ENCODE measurements around the gene LGR4.

LGR4 gene

DNA sequence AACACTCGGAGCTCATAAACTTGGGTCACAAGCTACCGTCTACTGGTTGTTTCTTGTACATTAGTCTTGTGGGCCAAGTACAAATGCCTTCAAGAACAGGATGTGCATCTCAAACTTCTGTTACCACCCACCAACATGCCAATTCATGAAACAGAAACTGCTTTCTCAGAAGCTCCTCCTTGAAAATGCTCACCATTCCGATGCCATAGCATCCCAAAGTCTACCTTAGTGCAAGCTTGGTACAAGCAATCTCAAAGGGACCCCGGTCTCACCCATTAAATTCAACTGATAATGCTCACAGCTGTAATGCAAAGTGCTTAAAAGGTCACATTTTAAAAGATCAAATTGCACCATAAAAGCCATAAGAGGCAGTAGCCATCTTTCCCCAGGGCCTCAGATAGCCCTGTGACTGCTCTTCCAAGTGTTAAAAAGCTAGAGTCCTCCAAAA lies 77.8 kb downstream of the LGR4 start:
- Histone ChIP-seq H3K36me3 (ENCODE audit: control insufficient read depth in 1 of 2, insufficient read depth in 2 of 2, low read depth in 1 of 2, low read length in 2 of 2) (peaks cover 0 to 7% of the 10 kb centered on the region in 2 experiments), H2BK12ac (ENCODE audit: low read length in 2 of 2) (peak overlapping the region in 1 of 2 experiments; percentile 15), H4K91ac (ENCODE audit: low read length) (no peak overlapping the region), H3K27me3 (ENCODE audit: control insufficient read depth in 1 of 2, insufficient read depth in 1 of 2, low read length in 2 of 2) (no peaks in the 10 kb centered on the region), H3K79me1 (replicated peaks; ENCODE audit: low read length, poor library complexity, severe bottlenecking) (peaks cover 5% of the 10 kb centered on the region), H3K4me1 (ENCODE audit: control insufficient read depth, insufficient read depth, low read depth, low read length) (peaks cover 9% of the 10 kb centered on the region), H3K4ac (ENCODE audit: low read depth in 1 of 2, low read length in 2 of 2) (no peak overlapping the region), H4K8ac (ENCODE audit: low read length) (no peak overlapping the region), H3K14ac (ENCODE audit: low read length in 2 of 2) (no peak overlapping the region), H3K27ac (ENCODE audit: low read length, poor library complexity, severe bottlenecking) (peak overlapping the region; percentile 34), H2BK15ac (ENCODE audit: low read depth, poor library complexity, severe bottlenecking) (no peak overlapping the region), H2BK120ac (ENCODE audit: low read depth, low read length) (no peak overlapping the region), H2AK5ac (ENCODE audit: low read length, severe bottlenecking) (peak overlapping the region; percentile 77), H3K23ac (ENCODE audit: low read length in 2 of 2) (no peak overlapping the region), H3K4me3 (ENCODE audit: insufficient read depth in 1 of 2, low read depth in 1 of 2, low read length in 2 of 2) (no peak overlapping the region), H3K18ac (ENCODE audit: low read depth in 1 of 2, low read length in 2 of 2) (peak overlapping the region in 1 of 2 experiments; percentile 50), H3K9me3 (ENCODE audit: control insufficient read depth, low read length) (no peaks in the 10 kb centered on the region), H3K4me2 (ENCODE audit: low read length, poor library complexity, severe bottlenecking) (no peak overlapping the region), H3K9ac (ENCODE audit: low read length) (no peak overlapping the region), H2BK5ac (ENCODE audit: low read depth, low read length, poor library complexity, severe bottlenecking) (no peak overlapping the region), H2AFZ (ENCODE audit: low read depth, low read length) (no peak overlapping the region)
- 57% methylated on average over 4 of the region's 4 CpGs for WGBS
- DNase-seq, result peak; percentile 42

DNA sequence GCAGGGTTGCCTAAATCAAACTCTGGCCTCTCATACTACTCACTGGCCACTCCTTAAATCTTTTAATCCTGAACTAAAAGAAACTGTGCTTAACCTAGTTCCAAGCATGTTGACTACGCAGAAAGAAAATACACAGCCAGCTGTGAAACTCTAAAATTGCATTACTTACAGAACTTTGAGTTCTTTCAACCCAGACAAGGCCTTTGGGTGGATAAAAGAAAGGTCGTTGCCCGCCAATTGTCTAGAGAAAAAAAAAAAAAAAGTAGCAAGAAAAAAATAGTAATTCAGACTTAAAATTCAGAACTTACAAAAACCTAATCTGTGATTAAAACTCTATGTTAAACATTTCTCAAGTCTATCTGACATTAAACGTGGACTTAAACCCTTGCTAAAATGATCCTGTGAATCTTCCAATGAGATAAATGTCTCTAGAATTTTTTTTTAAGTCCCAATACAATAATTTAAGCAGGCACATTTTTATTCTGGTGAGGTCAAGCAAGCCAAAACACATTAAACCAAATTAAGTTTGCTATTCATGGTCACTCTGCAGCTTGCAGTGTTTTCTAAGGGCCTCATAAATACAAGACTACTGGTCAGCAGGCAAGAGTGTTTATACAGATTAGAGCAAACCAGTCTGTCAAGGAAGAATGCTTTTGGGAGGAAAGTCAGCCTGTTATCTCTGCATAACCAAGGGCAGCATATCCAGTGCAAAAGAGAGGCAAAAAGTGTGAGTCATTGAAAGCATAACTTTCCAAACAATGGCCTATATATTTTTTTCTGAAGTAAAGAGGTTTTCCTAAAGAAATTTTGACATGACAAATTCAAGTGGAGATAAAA lies 80.1 kb downstream of the LGR4 start:
- Histone ChIP-seq H4K91ac (ENCODE audit: low read length) (no peak overlapping the region), H3K9ac (ENCODE audit: low read length) (peak overlapping the region; percentile 18), H3K14ac (ENCODE audit: low read length in 2 of 2) (no peak overlapping the region), H3K36me3 (ENCODE audit: control insufficient read depth in 1 of 2, insufficient read depth in 2 of 2, low read depth in 1 of 2, low read length in 2 of 2) (no peaks in the 10 kb centered on the region), H3K4me3 (ENCODE audit: insufficient read depth in 1 of 2, low read depth in 1 of 2, low read length in 2 of 2) (no peak overlapping the region), H2BK120ac (ENCODE audit: low read depth, low read length) (no peak overlapping the region), H4K8ac (ENCODE audit: low read length) (no peak overlapping the region), H3K27ac (ENCODE audit: low read length, poor library complexity, severe bottlenecking) (peak overlapping the region; percentile 83), H3K4me2 (ENCODE audit: low read length, poor library complexity, severe bottlenecking) (no peak overlapping the region), H3K4ac (ENCODE audit: low read depth in 1 of 2, low read length in 2 of 2) (no peak overlapping the region), H3K23ac (ENCODE audit: low read length in 2 of 2) (no peak overlapping the region), H2BK15ac (ENCODE audit: low read depth, poor library complexity, severe bottlenecking) (no peak overlapping the region), H2AFZ (ENCODE audit: low read depth, low read length) (no peak overlapping the region), H2AK5ac (ENCODE audit: low read length, severe bottlenecking) (no peak overlapping the region), H2BK12ac (ENCODE audit: low read length in 2 of 2) (no peak overlapping the region), H2BK5ac (ENCODE audit: low read depth, low read length, poor library complexity, severe bottlenecking) (no peak overlapping the region), H3K79me1 (replicated peaks; ENCODE audit: low read length, poor library complexity, severe bottlenecking) (peaks cover 1% of the 10 kb centered on the region), H3K18ac (ENCODE audit: low read depth in 1 of 2, low read length in 2 of 2) (no peak overlapping the region), H3K27me3 (ENCODE audit: control insufficient read depth in 1 of 2, insufficient read depth in 1 of 2, low read length in 2 of 2) (no peaks in the 10 kb centered on the region), H3K9me3 (ENCODE audit: control insufficient read depth, low read length) (no peaks in the 10 kb centered on the region), H3K4me1 (ENCODE audit: control insufficient read depth, insufficient read depth, low read depth, low read length) (peaks cover 9% of the 10 kb centered on the region)
- WGBS, result 72% methylated on average over 2 of the region's 4 CpGs
- DNase-seq, result peak; percentile 75

DNA sequence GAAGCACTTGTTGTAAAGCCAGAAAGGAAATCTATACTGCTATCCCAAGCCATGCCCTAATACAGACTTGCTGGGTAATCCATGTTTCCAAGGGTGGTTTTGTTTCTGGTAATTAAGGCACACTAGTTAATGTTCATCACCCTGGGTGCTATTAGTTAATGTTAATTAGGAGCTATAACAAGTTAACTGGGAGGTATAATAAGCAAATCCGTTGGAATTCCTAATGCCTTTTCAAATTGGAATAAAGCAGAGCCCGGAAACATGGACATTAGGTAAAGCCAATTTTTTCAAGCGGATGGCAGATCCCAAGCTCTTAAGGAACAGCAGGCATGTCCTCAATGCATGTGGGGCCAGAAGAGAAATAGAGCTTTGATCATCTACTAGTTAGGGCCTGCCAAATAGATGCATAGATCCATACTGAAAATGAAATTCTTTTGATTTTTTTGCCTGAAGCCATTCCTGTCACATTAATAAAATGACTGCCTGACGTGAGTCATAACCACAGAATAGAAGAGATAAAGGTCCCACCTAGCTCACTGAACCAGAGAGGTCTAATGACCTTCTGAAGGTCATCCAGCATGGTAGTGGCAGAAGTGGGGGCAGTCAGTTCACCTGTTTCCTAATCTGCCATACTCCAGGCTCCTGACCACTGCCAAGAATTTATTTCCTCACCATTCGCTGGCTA lies 81.1 kb downstream of the LGR4 start:
- Histone ChIP-seq H4K91ac (ENCODE audit: low read length) (no peak overlapping the region), H3K18ac (ENCODE audit: low read depth in 1 of 2, low read length in 2 of 2) (no peak overlapping the region), H3K23ac (ENCODE audit: low read length in 2 of 2) (no peak overlapping the region), H3K79me1 (replicated peaks; ENCODE audit: low read length, poor library complexity, severe bottlenecking) (peaks cover 7% of the 10 kb centered on the region), H2BK12ac (ENCODE audit: low read length in 2 of 2) (no peak overlapping the region), H3K4me3 (ENCODE audit: insufficient read depth in 1 of 2, low read depth in 1 of 2, low read length in 2 of 2) (no peak overlapping the region), H2BK120ac (ENCODE audit: low read depth, low read length) (no peak overlapping the region), H2BK5ac (ENCODE audit: low read depth, low read length, poor library complexity, severe bottlenecking) (no peak overlapping the region), H2BK15ac (ENCODE audit: low read depth, poor library complexity, severe bottlenecking) (no peak overlapping the region), H3K4me2 (ENCODE audit: low read length, poor library complexity, severe bottlenecking) (no peak overlapping the region), H3K9me3 (ENCODE audit: control insufficient read depth, low read length) (no peaks in the 10 kb centered on the region), H3K27ac (ENCODE audit: low read length, poor library complexity, severe bottlenecking) (peak overlapping the region; percentile 42), H2AK5ac (ENCODE audit: low read length, severe bottlenecking) (peak overlapping the region; percentile 56), H3K4ac (ENCODE audit: low read depth in 1 of 2, low read length in 2 of 2) (no peak overlapping the region), H4K8ac (ENCODE audit: low read length) (no peak overlapping the region), H3K9ac (ENCODE audit: low read length) (no peak overlapping the region), H3K27me3 (ENCODE audit: control insufficient read depth in 1 of 2, insufficient read depth in 1 of 2, low read length in 2 of 2) (no peaks in the 10 kb centered on the region), H3K14ac (ENCODE audit: low read length in 2 of 2) (no peak overlapping the region), H3K4me1 (ENCODE audit: control insufficient read depth, insufficient read depth, low read depth, low read length) (peaks cover 9% of the 10 kb centered on the region), H2AFZ (ENCODE audit: low read depth, low read length) (no peak overlapping the region), H3K36me3 (ENCODE audit: control insufficient read depth in 1 of 2, insufficient read depth in 2 of 2, low read depth in 1 of 2, low read length in 2 of 2) (no peaks in the 10 kb centered on the region)
- peak; percentile 16 for DNase-seq
- 84% methylated on average over 4 of the region's 5 CpGs for WGBS
